Neural cell (in vitro differentiated cells): ENCODE data around the gene ARL6IP5. TPM values are rescaled to one million over a fixed set of nuclear protein-coding genes. Genes with fewer than 3 reads are reported as not detected.

ENCODE experiments used
- H2AFZ ChIP-seq: fragments of 200-600, 300-800 bp; sonication (generic), shearing (Covaris generic); 2 replicates; pipeline ENCODE4 v1.6.0; 2014; ENCODE audit warnings: low read depth, mild to moderate bottlenecking, antibody characterized with exemption, low read length, moderate library complexity
- H3F3A ChIP-seq: fragments of 200-600 bp; shearing (Covaris generic); 2 replicates; pipeline ENCODE4 v1.6.1; 2016; ENCODE audit warnings: mild to moderate bottlenecking, moderate library complexity, mixed read lengths, antibody characterized with exemption, low read length; ENCODE audit not compliant: insufficient read depth, poor library complexity, severe bottlenecking
- H3K27ac ChIP-seq: fragments of 200-600, 300-800 bp; sonication (generic), shearing (Covaris generic); 2 replicates; pipeline ENCODE4 v1.5.1; 2014; ENCODE audit warnings: mild to moderate bottlenecking, low read length, moderate library complexity
- H3K27me3 ChIP-seq: fragments of 300-800, 200-600 bp; sonication (generic), shearing (Covaris generic); 2 replicates; pipeline ENCODE4 v1.6.0; 2014; ENCODE audit warnings: mild to moderate bottlenecking, low read depth, low read length, moderate library complexity; ENCODE audit not compliant: insufficient read depth
- H3K36me3 ChIP-seq: fragments of 300-800, 200-600 bp; sonication (generic), shearing (Covaris generic); 2 replicates; pipeline ENCODE4 v1.5.1; 2014; ENCODE audit warnings: mild to moderate bottlenecking, antibody characterized with exemption, low read length, moderate library complexity; ENCODE audit not compliant: insufficient read depth
- H3K4me2 ChIP-seq: fragments of 300-800, 200-600 bp; sonication (generic), shearing (Covaris generic); 2 replicates; pipeline ENCODE4 v1.6.0; 2014; ENCODE audit warnings: mild to moderate bottlenecking, low read length
- H3K4me3 ChIP-seq: fragments of 300-800, 200-600 bp; sonication (generic), shearing (Covaris generic); 2 replicates; pipeline ENCODE4 v1.5.1; 2014; ENCODE audit warnings: mild to moderate bottlenecking, low read length, moderate library complexity
- H3K79me2 ChIP-seq: fragments of 200-600 bp; shearing (Covaris generic); replicated peaks from 2 replicates; pipeline ENCODE4 v1.6.0; 2014; ENCODE audit warnings: mild to moderate bottlenecking, low read length, moderate library complexity; ENCODE audit not compliant: insufficient read depth
- H3K9ac ChIP-seq: fragments of 300-800, 200-600 bp; sonication (generic), shearing (Covaris generic); 2 replicates; pipeline ENCODE4 v1.6.1; 2016; ENCODE audit warnings: mild to moderate bottlenecking, low read length, mixed read lengths
- H3K9me2 ChIP-seq: fragments of 200-600 bp; shearing (Covaris generic); 2 replicates; pipeline ENCODE4 v1.6.1; 2016; ENCODE audit warnings: mild to moderate bottlenecking, low read length, mixed read lengths; ENCODE audit not compliant: insufficient read depth
- H3K9me3 ChIP-seq: fragments of 200-600, 300-800 bp; sonication (generic), shearing (Covaris generic); 2 replicates; pipeline ENCODE4 v1.6.1; 2016; ENCODE audit warnings: mild to moderate bottlenecking, mixed run types, low read length, moderate library complexity, mixed read lengths
- H4K20me1 ChIP-seq: fragments of 200-600 bp; shearing (Covaris generic); 2 replicates; pipeline ENCODE4 v1.6.1; 2016; ENCODE audit warnings: mild to moderate bottlenecking, mixed run types; ENCODE audit not compliant: insufficient read depth
- EP300 ChIP-seq: fragments of 450-650 bp; conservative IDR thresholded peaks from 2 replicates; pipeline ENCODE4 v1.6.1; 2014; ENCODE audit warnings: antibody characterized with exemption, mild to moderate bottlenecking, moderate library complexity; ENCODE audit not compliant: poor library complexity, severe bottlenecking
- EZH2 ChIP-seq: fragments of 200-600, 300-800 bp; shearing (Covaris generic), sonication (generic); IDR thresholded peaks from 2 replicates; pipeline ENCODE4 v1.6.1; 2014; ENCODE audit warnings: antibody characterized with exemption, low read length, borderline replicate concordance, mild to moderate bottlenecking; ENCODE audit not compliant: insufficient read depth, poor library complexity, severe bottlenecking
- MXI1 ChIP-seq: fragments of 450-650 bp; conservative IDR thresholded peaks from 2 replicates; pipeline ENCODE4 v1.6.1; 2014; ENCODE audit warnings: antibody characterized with exemption, mild to moderate bottlenecking; ENCODE audit not compliant: poor library complexity, severe bottlenecking
- POLR2AphosphoS5 ChIP-seq: IDR thresholded peaks from 2 replicates; pipeline ENCODE4 v1.6.1; 2012
- RAD21 ChIP-seq: fragments of 450-650 bp; conservative IDR thresholded peaks from 2 replicates; pipeline ENCODE4 v1.6.1; 2014; ENCODE audit warnings: antibody characterized with exemption, mild to moderate bottlenecking, moderate library complexity
- SMC3 ChIP-seq: fragments of 450-650 bp; conservative IDR thresholded peaks from 2 replicates; pipeline ENCODE4 v1.6.1; 2014; ENCODE audit warnings: antibody characterized with exemption, mild to moderate bottlenecking, moderate library complexity; ENCODE audit not compliant: poor library complexity
- TAF1 ChIP-seq: IDR thresholded peaks from 2 replicates; pipeline ENCODE4 v1.6.1; 2012; ENCODE audit warnings: low read depth
- polyA plus RNA-seq: library from polyadenylated mRNA; depleted of rRNA; stranded (reverse); fragments of >200 nt; gene quantifications from 2 replicates; pipeline ENCODE4 v1.2.3, GENCODE V29; 2014
- TF ChIP-seq, protein P1 (sequence below): fragments of 450-650 bp; IDR thresholded peaks from 2 replicates; pipeline ENCODE4 v1.5.1; 2014; ENCODE audit warnings: antibody characterized with exemption, mild to moderate bottlenecking, moderate library complexity; ENCODE audit not compliant: poor library complexity, severe bottlenecking
- TF ChIP-seq, protein P2 (sequence below): IDR thresholded peaks from 2 replicates; pipeline ENCODE4 v1.6.1; 2012; ENCODE audit warnings: borderline replicate concordance

Gene ARL6IP5
- polyA plus RNA-seq, 1 donor from 2014 or later = 108 TPM

GRCh38 chr3:69145688-69146087 lies 61.0 kb downstream of the ARL6IP5 start:
- Histone ChIP-seq H3K9ac (no peak overlapping the region), H3F3A (no peaks in the 10 kb centered on the region), H3K4me3 (no peak overlapping the region), H2AFZ (no peak overlapping the region), H3K27me3 (no peaks in the 10 kb centered on the region), H3K9me2 (no peaks in the 10 kb centered on the region), H3K36me3 (no peaks in the 10 kb centered on the region), H3K27ac (no peak overlapping the region), H4K20me1 (no peaks in the 10 kb centered on the region), H3K4me2 (no peak overlapping the region), H3K9me3 (no peaks in the 10 kb centered on the region), H3K79me2 (no peaks in the 10 kb centered on the region)
- TF ChIP-seq SMC3 (no peak), POLR2AphosphoS5 (no peak), TAF1 (no peak), RAD21 (no peak), EZH2 (no peak), EP300 (no peak), MXI1 (no peak)
- TF ChIP-seq, protein P1, sequence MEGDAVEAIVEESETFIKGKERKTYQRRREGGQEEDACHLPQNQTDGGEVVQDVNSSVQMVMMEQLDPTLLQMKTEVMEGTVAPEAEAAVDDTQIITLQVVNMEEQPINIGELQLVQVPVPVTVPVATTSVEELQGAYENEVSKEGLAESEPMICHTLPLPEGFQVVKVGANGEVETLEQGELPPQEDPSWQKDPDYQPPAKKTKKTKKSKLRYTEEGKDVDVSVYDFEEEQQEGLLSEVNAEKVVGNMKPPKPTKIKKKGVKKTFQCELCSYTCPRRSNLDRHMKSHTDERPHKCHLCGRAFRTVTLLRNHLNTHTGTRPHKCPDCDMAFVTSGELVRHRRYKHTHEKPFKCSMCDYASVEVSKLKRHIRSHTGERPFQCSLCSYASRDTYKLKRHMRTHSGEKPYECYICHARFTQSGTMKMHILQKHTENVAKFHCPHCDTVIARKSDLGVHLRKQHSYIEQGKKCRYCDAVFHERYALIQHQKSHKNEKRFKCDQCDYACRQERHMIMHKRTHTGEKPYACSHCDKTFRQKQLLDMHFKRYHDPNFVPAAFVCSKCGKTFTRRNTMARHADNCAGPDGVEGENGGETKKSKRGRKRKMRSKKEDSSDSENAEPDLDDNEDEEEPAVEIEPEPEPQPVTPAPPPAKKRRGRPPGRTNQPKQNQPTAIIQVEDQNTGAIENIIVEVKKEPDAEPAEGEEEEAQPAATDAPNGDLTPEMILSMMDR = no peak
- TF ChIP-seq, protein P2, sequence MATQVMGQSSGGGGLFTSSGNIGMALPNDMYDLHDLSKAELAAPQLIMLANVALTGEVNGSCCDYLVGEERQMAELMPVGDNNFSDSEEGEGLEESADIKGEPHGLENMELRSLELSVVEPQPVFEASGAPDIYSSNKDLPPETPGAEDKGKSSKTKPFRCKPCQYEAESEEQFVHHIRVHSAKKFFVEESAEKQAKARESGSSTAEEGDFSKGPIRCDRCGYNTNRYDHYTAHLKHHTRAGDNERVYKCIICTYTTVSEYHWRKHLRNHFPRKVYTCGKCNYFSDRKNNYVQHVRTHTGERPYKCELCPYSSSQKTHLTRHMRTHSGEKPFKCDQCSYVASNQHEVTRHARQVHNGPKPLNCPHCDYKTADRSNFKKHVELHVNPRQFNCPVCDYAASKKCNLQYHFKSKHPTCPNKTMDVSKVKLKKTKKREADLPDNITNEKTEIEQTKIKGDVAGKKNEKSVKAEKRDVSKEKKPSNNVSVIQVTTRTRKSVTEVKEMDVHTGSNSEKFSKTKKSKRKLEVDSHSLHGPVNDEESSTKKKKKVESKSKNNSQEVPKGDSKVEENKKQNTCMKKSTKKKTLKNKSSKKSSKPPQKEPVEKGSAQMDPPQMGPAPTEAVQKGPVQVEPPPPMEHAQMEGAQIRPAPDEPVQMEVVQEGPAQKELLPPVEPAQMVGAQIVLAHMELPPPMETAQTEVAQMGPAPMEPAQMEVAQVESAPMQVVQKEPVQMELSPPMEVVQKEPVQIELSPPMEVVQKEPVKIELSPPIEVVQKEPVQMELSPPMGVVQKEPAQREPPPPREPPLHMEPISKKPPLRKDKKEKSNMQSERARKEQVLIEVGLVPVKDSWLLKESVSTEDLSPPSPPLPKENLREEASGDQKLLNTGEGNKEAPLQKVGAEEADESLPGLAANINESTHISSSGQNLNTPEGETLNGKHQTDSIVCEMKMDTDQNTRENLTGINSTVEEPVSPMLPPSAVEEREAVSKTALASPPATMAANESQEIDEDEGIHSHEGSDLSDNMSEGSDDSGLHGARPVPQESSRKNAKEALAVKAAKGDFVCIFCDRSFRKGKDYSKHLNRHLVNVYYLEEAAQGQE = no peak

DNA sequence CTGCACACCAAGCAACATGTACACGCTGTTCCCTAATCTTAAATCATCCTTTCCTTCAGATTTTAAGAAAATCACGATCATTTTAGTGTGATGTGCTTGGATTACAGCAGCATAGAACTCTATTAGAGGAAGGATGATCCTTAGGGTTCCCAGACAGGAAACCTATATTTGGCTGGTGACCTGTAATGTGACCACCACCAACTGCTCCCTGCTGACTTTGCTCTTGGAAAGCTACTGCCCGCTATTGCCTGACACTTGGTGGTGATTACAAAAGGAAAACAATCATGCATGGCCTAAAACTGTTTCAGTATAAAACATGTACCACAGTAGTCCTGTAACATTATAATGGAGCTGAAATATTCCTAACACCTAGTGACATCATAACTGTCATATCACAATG lies 64.8 kb downstream of the ARL6IP5 start:
- Histone ChIP-seq H3K9me3 (no peaks in the 10 kb centered on the region), H3K27me3 (no peaks in the 10 kb centered on the region), H3K4me3 (no peak overlapping the region), H3K27ac (no peak overlapping the region), H3K4me2 (no peak overlapping the region), H4K20me1 (no peaks in the 10 kb centered on the region), H3K79me2 (no peaks in the 10 kb centered on the region), H3F3A (no peaks in the 10 kb centered on the region), H3K36me3 (no peaks in the 10 kb centered on the region), H3K9me2 (no peaks in the 10 kb centered on the region), H3K9ac (no peak overlapping the region), H2AFZ (no peak overlapping the region)
- TF ChIP-seq, protein P2 = no peak
- TF ChIP-seq MXI1 (no peak), TAF1 (no peak), POLR2AphosphoS5 (no peak), RAD21 (no peak), EP300 (no peak), EZH2 (no peak), SMC3 (no peak)
- TF ChIP-seq, protein P1 = no peak
